NCI-H510A treated with DMSO at 0.1 percent for 48 hours (cell line): ENCODE measurements around the gene GUCY1A1.

Experiments used
- DNase-seq: peaks from one replicate; lab custom pipeline; 2025; lab: John Stamatoyannopoulos, UW

The GUCY1A1 gene

DNA sequence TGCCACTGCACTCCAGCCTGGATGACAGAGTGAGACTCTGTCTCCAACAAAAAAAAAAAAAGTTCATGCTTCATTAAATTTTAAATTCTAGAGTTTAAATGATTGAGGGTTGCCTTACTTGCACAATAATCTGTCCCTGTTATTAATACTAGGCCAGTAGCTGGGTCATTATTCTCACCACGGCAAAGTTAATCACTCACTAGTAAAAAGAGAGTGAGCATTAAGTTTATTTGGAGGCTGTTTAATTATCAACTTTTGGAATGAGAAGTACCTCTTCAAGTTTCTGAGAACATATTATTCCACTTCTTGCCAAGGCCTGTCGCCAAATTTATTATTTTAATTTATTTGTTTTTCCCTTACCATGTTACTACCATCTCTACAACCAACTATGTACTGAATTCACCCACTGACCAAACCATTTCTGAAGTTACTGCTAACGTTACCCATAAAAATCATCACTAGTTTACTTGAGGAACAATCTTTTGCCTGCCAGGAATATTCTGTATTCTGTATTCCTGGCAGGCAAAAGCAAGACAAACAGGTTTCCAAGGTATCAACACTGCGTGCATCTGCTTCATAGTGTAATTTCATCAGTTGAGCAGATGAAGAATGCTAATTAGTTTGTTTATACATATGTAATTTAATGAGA, 26.5 kb downstream of the GUCY1A1 start:
- no peak for DNase-seq

DNA sequence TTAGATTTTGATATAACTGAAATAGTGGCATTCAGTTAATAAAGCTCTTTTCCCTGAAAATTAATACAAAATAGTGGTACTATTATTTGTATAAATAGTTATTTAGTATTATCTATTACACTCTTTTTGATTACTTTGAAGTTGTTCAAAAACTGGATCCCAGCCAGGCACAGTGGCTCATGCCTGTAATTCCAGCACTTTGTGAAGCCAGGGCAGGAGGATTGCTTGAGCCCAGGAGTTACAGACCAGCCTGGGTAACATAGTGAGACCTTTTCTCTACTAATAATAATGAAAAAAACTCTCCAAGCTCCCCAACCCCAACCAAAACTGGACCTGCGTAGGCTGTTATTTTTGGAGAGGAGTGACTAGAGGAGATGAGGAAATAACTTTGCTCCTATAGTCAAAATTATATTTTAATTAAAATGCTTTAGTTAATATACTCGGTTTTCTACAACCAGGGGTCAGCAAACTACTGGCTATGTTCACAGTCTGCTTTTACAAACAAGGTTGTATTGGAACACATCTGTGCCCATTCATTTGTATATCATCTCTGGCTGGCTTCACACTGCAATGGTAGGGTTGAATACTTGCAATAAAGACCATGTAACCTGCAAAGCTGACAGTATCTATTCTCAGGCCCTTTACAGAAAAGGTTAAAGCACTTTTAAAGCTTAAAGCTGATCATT, 27.6 kb downstream of the GUCY1A1 start:
- no peak for DNase-seq

DNA sequence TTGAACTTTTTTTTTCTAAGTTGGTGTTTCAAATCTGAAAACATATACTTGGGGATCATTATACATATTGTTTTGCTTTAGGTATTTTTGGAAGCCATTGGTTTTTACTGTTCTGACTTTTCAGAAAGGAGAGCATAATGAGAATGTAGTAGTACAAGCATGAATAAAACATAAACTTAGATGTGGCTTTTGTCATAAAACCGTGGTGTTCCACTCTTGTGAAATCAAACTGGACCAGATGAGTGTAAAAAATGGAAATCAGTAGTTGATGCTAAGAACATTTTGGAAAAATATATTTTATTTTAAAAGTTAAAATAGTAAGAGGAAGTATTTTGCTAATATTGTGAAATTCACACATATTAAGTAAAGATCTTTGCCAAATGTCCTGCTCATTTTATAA, 29.6 kb downstream of the GUCY1A1 start:
- no peak for DNase-seq

DNA sequence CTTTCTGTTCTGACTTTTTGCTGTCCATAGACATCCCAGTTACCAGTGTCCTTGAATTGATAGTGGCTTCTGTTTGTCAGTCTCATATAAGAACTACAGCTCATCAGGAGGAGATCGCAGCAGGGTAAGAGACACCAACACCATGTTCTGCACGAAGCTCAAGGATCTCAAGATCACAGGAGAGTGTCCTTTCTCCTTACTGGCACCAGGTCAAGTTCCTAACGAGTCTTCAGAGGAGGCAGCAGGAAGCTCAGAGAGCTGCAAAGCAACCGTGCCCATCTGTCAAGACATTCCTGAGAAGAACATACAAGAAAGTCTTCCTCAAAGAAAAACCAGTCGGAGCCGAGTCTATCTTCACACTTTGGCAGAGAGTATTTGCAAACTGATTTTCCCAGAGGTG, 30.1 kb downstream of the GUCY1A1 start:
- no peak for DNase-seq

DNA sequence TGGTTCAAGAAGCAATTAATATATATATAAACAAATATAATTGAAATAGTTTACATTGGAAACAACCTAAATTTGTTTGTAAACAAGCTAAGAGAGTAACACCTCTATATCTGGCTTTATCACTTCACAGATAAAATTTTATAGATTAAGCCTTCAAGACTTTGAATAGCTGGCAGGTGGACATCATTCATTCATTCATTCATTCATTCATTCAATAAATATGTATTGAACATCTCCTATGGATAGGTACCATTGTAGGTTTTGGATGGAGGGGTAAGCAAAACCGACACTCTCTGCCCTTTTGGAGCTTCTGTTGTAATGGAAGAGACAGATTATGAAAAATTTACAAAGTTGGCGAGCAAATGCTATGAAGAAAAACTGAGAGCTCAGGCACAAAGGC, 35.2 kb downstream of the GUCY1A1 start:
- no peak for DNase-seq

DNA sequence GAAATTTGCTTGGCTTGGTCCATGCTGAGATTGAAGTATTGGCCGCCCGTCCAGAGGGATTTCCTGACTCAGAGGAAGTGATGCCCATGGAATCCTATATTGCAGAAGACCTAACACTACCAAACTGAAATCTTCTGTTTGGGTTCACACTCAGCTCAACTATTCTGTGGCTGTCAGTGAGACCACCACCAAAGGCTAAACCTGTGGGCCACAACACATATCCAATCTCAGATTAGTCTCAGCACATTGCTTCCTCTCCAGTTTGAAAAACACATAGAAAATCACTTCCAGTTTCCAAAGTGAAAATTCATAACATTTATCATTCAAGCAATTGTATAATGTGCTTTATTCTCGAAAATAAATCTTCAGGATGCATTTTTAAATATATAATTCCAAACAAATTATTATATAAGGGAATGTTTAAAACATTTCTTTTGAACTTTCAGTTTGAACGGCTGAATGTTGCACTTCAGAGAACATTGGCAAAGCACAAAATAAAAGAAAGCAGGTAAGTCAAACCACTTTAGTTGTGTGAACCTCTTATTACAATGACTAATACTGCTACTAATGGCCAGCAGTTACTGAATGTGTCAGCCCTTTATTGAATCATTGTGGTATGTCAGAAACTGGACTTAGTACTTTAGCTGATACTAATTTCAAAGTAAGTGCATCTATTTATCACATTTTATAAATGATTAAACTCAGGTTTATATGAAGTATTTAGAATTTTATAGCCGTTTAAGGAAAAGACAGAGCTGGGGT, 37.0 kb downstream of the GUCY1A1 start:
- DNase-seq = no peak

DNA sequence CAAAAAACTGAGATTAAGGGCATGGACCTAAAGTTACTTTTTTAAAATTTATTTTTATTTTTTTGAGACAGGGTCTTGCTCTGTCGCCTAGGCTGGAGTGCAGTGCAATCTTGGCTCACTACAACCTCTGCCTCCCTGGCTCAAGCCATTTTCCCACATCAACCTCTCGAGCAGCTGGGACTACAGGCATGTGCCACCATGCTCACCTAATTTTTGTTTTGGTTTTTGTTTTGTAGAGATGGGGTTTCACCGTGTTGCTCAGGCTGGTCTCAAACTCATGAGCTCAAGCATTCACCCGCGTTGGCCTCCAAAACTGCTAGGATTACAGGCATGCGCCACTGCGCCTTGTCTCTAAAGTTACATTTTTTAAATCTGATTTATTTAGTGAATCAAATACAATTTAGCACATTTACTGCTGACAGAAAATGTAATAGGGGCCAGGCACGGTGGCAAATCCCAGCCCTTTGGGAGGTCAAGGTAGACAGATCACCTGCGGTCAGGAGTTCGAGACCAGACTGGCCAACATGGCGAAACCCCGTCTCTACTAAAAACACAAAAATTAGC, 38.3 kb downstream of the GUCY1A1 start:
- no peak for DNase-seq

DNA sequence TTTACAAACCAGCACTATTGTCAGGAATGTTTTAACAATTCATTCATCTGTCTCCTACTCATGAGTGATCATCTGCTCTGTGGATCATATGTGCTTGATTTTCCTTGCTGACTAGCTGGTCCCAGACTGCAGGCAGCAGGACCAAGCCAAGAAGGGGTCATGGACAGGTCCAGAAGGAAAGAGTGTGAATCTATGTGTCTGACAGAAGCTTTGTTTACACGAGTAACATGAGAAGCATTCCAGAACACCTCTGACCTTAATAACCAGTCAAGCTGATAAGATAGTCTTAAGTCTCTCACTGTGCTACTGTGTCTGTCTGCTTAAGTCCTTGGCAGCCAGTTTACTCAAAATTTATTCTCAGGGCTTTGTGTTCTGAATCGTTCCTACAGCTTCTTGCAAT, 39.0 kb downstream of the GUCY1A1 start:
- no peak for DNase-seq

DNA sequence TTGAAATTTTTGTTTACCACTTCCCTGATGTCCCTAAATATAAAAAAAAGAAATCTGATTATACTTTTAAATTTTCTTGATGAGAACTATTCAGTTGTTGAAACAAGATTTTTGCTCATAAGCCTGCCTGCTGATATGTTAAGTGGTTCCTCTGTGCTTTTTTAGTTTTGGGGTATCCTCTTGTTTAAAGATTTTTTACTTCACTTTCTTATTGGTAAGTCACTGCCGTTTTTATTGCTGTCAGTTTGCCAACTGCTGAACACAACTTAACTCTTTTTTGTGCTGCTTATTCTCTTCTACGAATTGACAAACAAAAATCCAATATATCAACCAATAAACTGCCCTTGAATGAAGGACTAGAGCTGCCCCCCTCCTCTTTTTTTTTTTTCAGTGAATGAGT, 39.5 kb downstream of the GUCY1A1 start:
- DNase-seq = no peak

DNA sequence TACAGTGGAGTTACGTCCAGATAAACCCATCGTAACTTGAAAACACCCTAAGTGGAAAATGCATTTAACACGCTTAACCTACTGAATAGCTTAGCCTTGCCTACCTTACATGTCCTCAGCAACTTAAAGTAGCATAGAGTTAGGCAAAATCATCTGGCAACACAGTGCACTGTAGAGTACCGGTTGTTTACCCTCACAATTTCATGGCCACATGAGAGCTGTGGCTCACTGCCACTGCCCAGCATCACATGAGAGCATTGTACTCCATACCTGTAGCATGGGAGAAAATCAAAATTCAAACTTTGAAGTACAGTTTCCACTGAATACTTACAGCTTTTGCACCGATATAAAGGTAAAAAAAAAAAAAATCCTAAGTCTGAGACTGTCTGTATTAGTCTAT, 40.6 kb downstream of the GUCY1A1 start:
- no peak for DNase-seq

DNA sequence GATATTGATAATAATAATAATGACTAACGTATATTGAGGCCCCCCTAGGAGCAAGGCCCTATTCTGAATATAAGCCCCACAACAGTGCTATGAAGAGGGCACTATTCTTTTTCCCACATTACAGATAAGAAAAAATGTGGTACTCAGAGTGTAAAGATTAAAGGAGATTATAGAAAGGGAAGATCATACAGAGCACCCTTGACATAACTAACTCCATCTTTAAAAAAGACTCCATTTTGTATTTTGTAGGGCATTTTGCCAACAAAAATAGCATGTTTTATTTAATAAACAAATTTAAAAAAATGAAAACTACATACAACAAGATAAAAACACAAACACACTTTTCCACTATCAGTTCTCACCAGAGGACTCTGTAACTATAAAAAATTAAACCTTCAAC, 42.1 kb downstream of the GUCY1A1 start:
- no peak for DNase-seq

DNA sequence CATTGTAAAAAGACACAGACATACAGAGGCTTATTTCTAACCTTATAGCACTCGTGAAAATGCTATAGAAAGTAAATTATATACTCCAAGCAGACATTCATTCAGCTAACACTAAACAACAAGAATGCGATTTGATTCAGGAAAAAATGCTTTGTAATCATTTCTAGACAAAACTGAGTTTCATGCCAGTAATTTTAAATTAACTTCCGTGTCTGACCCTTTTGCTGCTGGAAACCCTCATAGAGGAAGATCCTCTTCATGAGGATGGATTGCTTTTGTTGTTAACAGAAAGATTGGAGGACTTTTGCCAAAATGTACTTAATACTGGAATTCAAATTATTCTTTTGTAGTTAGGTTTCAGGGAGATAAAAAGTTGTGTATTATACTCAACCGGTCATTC, 43.3 kb downstream of the GUCY1A1 start:
- no peak for DNase-seq

DNA sequence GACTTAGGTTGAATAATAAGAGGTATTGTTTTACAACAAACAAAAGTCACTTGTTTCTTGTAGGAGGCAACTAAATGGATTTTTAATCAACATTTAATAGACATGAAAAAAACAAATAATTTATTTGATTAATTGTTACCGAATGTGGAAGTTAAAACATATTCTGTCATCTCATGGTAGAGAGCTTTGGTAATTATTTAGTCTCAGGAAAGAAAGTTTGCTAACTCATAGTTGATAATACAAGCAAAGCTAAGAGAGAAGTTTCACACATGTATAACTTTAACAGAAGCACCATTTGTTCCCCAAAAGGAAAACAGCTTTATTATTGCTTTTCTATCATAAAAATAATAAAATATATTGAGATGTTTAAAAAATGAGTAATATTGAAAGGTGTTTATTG, 44.9 kb downstream of the GUCY1A1 start:
- DNase-seq = no peak

DNA sequence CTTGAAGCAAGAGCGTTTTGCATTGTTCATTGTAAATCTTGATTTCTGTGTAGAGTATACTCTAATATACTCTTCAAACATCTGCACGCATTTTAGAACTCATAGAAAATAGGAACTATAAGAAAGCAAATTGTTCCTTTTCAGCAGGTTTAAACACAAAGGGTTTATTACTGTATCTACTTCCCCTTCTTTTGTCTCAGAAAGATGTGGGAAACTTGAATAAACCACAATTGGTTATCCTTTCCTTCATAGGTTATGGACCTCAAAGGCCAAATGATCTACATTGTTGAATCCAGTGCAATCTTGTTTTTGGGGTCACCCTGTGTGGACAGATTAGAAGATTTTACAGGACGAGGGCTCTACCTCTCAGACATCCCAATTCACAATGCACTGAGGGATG, 46.2 kb downstream of the GUCY1A1 start:
- DNase-seq = no peak

DNA sequence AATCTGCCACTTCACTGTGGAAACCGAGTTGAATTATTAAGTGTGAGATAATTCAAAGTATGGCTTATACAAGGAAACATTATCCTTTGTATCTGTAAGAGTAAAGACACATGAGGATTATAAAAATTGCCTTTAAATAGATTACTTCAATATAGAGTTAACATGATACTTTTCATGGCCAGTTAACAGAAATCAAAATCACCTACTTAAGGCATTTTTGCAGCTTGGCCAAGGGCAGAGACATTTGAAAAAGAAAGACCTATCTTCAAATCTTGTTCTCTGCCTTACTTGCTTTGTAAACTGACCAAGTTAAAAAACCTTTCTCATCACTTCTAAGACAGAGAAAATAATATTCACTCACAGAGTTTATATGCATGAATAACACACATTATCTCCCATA, 47.3 kb downstream of the GUCY1A1 start:
- DNase-seq = no peak

DNA sequence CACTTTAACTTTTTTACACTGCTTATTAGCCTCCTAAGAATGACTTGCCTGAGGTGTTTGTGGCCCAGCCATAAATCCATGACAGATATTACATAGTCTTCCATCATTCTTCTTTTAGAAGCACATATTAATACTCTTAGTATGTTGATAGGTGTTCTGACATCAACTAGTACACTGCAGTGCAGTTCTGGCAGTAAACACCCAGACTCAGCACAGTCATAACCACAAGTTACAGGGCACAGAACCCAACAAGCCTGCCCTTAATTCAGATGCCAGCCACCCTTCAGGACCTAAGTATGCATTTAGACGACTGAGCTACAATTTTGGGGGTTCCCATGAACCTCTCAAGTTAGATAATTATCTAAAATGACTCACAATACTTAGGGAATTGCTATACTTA, 55.7 kb downstream of the GUCY1A1 start:
- no peak for DNase-seq

DNA sequence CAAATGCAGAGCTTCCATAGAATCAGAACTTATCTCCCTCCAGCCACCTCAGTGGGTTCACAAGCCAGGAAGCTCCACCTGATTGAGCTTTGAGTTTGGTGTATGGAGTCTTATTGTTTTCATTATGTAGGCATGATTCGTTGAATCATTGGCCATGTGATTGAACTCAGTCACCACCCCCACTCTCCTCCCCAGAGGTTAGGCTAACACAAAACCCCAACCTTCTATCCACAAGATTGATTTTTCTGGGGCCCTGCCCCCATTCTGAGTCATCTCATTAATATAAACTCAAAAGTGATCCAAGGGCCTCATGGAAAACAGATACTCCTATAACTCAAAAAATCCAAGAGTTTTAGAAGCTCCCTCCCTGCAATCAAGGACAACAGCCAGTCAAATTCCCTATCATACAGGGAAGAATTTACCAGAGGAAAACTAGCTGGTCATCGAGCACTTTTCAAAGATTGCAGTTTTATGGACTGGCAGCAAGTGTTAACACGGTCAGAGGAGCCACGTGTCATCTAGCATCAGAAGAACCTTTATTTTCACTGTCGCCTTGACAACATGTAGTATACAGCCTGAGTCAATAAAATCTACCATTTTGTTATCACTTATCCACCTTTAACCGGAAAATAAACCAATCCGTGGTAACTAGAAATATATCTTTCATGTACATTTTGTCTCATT, 56.3 kb downstream of the GUCY1A1 start:
- DNase-seq = no peak

DNA sequence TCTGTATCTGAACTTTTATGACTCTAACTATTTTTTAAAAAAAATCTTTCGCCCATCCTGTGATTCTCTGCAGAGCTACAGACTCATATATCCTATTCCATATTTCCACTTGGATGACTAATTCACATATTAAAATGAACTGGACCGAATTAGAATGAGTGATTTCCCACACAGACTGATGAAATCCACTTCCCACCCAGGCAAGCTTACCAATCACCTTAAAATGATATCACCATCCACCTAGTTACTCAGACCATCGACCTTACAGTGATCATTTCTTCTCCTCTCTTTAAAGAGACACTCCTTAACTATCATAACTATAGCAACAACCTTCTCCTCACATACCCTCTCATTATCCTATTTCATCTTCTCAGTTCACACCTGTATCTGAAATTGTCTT, 58.1 kb downstream of the GUCY1A1 start:
- DNase-seq = no peak

DNA sequence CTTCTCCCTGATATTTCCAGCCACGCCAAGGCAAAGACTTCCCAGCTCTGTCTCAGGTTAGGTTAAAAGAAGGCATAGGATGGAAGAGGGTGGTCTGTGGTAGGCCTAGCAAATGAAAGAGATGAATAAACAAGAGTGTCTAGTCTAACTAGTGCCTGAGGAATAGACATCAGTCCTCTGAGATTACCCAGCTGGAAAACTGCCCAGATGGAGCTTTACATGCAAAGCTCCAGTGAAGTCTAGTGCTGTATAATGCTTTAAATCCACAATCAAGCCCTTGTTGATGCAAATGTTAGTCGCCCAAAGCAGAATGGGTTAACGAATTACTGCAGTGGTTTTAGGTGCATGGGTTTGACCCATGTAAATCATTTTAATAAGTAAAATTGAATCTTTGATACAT, 67.4 kb downstream of the GUCY1A1 start:
- DNase-seq = no peak

DNA sequence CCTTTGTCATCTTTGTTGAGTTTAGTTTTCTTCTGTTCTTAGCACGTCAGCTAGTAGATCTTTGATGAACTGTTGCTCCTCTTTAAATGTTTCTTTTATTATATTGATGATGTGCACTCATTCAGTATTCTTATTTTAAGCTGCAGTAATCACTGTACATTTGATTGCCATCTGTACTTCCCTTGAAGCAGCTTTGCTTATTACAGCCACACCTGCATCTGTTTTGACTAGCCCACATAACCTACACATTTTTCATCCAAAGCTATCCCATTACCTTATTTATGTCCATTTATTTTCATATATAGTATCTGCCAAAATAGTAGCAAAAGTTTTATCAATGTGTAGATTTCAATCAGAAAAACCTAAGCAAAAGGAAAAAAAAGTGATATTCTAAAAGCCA, 68.3 kb downstream of the GUCY1A1 start:
- DNase-seq = no peak

DNA sequence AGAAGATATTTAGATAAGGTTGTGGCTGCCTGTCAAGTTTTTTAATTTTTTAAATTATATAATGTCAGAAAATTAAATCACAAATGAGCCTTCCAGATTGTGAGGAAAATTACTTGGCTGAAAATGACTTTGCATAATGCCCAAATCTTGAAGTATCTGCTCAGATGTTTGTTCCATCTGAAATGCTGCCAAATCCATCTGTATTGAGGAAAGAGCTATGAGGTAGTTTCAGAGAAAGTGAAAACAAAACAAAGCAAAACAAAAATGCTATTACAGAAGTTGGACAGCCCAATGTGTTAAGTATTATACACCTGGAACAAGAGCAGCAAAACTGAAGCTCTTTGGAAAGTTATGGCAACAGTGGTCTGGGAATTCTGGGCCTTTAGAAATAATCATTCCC, 68.8 kb downstream of the GUCY1A1 start:
- DNase-seq = no peak

DNA sequence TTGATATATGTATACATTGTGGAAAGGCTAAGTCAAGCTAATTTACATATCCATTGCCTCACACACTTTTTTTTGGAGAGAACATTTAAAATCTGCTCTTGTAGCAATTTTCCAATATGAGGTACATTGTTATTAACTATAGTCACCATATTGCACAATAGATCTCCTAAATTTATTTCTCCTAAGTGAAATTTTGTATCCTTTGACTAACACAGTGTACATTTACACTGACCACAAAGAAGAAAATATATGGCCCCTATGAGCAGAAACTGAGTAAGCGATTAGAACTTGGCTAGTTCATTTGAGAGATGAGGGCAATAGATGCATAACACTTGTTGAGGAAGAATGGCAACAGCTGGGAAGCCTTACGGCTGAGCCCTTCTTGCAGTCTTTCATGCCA, 71.9 kb downstream of the GUCY1A1 start:
- DNase-seq = no peak

DNA sequence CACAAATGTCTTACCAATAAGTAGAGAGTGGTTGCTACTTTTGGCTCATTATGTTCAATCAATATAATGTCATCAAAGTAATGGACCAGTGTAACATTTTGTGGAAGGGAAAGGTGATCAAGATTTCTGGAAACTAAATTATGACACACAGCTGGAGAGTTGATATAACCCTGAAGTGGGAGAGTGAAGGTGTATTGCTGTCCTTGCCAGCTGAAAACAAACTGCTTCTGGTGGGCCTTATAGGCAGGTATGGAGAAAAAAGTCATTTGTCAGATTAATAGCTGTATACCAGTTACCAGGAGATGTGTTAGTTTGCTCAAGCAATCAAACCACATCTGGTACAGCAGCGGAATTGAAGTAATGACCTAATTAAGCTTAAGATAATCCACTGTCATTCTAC, 74.9 kb downstream of the GUCY1A1 start:
- no peak for DNase-seq
